ENCODE results near the gene RFT1. TPM values are rescaled to one million over a fixed set of nuclear protein-coding genes. Genes with fewer than 3 reads are reported as not detected.

The RFT1 gene
- total and polyA plus RNA-seq, 2 of the 13 experiments (the other 11 are each of a cell fraction or from before 2014, with no cell fraction given), result 23.2 to 37.0 TPM

DNA sequence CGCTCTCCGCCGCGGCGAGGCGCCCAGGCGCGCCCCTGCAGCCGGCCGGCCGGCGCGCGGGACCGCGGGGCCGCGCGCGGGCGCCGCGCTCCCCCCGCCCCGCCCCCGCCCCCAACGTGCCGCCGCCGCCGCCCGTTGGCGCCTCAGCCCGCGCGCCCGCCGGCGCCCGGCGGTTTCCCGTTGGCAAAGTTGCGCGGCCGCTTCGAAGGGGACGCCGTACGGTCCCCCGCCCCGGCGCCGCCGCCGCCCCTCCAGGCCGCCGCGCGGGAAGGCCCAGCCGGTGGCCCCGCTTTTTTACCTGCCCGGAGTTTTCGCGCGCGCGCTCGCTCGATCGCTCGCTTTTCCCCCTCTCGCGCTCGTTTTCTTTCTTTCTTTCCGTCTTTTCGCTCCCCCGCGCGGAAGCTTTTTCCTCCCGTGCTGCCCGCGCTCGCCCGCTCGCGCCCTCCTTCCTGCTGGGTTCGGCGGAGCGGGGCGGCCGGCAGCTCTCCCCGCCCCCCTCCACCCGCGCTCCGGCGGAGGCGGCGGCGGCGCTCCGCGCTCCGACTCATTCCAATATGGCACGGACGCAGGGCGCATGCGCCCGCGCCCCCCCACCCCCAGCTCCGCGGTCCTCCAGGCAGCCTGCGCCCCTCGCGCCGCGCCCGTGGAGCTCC, 84.6 kb downstream of the RFT1 start, which contains the start of gene SFMBT1 (continued):
- no peak for TF ChIP-seq EP300 (IDR thresholded peaks at IDR 0.05; ENCODE audit: low read depth in 2 of 2, low read length in 2 of 2)
- no peak for TF ChIP-seq EP300 (CRISPR knock-in tag; IDR thresholded peaks at IDR 0.05; ENCODE audit: borderline replicate concordance)
- no peak for TF ChIP-seq CBX5 (CRISPR knock-in tag; IDR thresholded peaks at IDR 0.05; ENCODE audit: borderline replicate concordance)
- TF ChIP-seq ZNF670 (CRISPR knock-in tag; IDR thresholded peaks at IDR 0.05; ENCODE audit: borderline replicate concordance), result no peak
- no peak for TF ChIP-seq KDM3A (CRISPR knock-in tag; IDR thresholded peaks at IDR 0.05; ENCODE audit: low read depth)
- peak; percentile 17 for TF ChIP-seq HNRNPK (IDR thresholded peaks at IDR 0.05; ENCODE audit: low read depth, low read length, poor library complexity, severe bottlenecking)
- no peak for TF ChIP-seq CEBPG (CRISPR knock-in tag; IDR thresholded peaks at IDR 0.05)
- TF ChIP-seq ZNF7 (CRISPR knock-in tag; IDR thresholded peaks at IDR 0.05), result no peak
- no peak for TF ChIP-seq ZNF33B (CRISPR knock-in tag; IDR thresholded peaks at IDR 0.05)
- no peak for TF ChIP-seq ZNF615 (CRISPR knock-in tag; IDR thresholded peaks at IDR 0.05; ENCODE audit: borderline replicate concordance)
- TF ChIP-seq NFE2 (CRISPR knock-in tag; IDR thresholded peaks at IDR 0.05), result no peak
- TF ChIP-seq GABPA (IDR thresholded peaks at IDR 0.05; ENCODE audit: low read depth, low read length), result no peak; the same call in 1 of the 2 replicates
- TF ChIP-seq GABPA (CRISPR knock-in tag; IDR thresholded peaks at IDR 0.05; ENCODE audit: low read depth), result no peak
- TF ChIP-seq, protein P1, sequence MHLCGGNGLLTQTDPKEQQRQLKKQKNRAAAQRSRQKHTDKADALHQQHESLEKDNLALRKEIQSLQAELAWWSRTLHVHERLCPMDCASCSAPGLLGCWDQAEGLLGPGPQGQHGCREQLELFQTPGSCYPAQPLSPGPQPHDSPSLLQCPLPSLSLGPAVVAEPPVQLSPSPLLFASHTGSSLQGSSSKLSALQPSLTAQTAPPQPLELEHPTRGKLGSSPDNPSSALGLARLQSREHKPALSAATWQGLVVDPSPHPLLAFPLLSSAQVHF (CRISPR knock-in tag; IDR thresholded peaks at IDR 0.05), result 0 out of 2 replicates have a peak, but pooled peaks have one; percentile 12
- TF ChIP-seq MATR3 (CRISPR knock-in tag; IDR thresholded peaks at IDR 0.05), result no peak
- TF ChIP-seq RXRA (CRISPR knock-in tag; IDR thresholded peaks at IDR 0.05), result 0 out of 2 replicates have a peak, but pooled peaks have one; percentile 4
- TF ChIP-seq, protein P2, sequence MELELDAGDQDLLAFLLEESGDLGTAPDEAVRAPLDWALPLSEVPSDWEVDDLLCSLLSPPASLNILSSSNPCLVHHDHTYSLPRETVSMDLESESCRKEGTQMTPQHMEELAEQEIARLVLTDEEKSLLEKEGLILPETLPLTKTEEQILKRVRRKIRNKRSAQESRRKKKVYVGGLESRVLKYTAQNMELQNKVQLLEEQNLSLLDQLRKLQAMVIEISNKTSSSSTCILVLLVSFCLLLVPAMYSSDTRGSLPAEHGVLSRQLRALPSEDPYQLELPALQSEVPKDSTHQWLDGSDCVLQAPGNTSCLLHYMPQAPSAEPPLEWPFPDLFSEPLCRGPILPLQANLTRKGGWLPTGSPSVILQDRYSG (CRISPR knock-in tag; IDR thresholded peaks at IDR 0.05), result no peak
- no peak for TF ChIP-seq RELA (CRISPR knock-in tag; IDR thresholded peaks at IDR 0.05)
- 0 out of 2 replicates have a peak, but pooled peaks have one; percentile 45 for TF ChIP-seq HOXA9 (CRISPR knock-in tag; IDR thresholded peaks at IDR 0.05; ENCODE audit: borderline replicate concordance)
- TF ChIP-seq ZSCAN31 (CRISPR knock-in tag; IDR thresholded peaks at IDR 0.05; ENCODE audit: low read depth), result 0 out of 2 replicates have a peak, but pooled peaks have one; percentile 29
- no peak for TF ChIP-seq GATAD2A (CRISPR knock-in tag; IDR thresholded peaks at IDR 0.05)
- TF ChIP-seq, protein P3, sequence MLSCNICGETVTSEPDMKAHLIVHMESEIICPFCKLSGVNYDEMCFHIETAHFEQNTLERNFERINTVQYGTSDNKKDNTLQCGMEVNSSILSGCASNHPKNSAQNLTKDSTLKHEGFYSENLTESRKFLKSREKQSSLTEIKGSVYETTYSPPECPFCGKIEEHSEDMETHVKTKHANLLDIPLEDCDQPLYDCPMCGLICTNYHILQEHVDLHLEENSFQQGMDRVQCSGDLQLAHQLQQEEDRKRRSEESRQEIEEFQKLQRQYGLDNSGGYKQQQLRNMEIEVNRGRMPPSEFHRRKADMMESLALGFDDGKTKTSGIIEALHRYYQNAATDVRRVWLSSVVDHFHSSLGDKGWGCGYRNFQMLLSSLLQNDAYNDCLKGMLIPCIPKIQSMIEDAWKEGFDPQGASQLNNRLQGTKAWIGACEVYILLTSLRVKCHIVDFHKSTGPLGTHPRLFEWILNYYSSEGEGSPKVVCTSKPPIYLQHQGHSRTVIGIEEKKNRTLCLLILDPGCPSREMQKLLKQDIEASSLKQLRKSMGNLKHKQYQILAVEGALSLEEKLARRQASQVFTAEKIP (CRISPR knock-in tag; IDR thresholded peaks at IDR 0.05; ENCODE audit: borderline replicate concordance), result no peak
- no peak for TF ChIP-seq RCOR2 (CRISPR knock-in tag; IDR thresholded peaks at IDR 0.05)
- TF ChIP-seq ZBTB21 (CRISPR knock-in tag; IDR thresholded peaks at IDR 0.05), result no peak
- no peak for TF ChIP-seq SIX4 (CRISPR knock-in tag; IDR thresholded peaks at IDR 0.05)
- TF ChIP-seq IKZF4 (CRISPR knock-in tag; IDR thresholded peaks at IDR 0.05; ENCODE audit: borderline replicate concordance, low read depth, not compliant biosample characterization), result no peak
- no peak for TF ChIP-seq MXI1 (IDR thresholded peaks at IDR 0.05; ENCODE audit: borderline replicate concordance, low read depth, low read length)
- no peak for TF ChIP-seq NFE2L1 (CRISPR knock-in tag; IDR thresholded peaks at IDR 0.05; ENCODE audit: borderline replicate concordance)
- no peak for TF ChIP-seq ZC3H4 (CRISPR knock-in tag; IDR thresholded peaks at IDR 0.05; ENCODE audit: borderline replicate concordance)
- TF ChIP-seq ARNT2 (CRISPR knock-in tag; IDR thresholded peaks at IDR 0.05; ENCODE audit: low read depth), result no peak
- peak in 1 of 2 experiments; percentile 45; a peak in 2 of 4 replicates for TF ChIP-seq POLR2A (IDR thresholded peaks at IDR 0.05; ENCODE audit: insufficient read depth in 1 of 2, low read depth in 2 of 2, low read length in 2 of 2)
